GM23248 (cell line): ENCODE results near the gene SAP30BP.

Experiments
- EZH2 ChIP-seq: fragments of 200-600 bp; sonication (generic); IDR thresholded peaks from 2 replicates; pipeline ENCODE4 v1.6.1; 2018; ENCODE audit warnings: antibody characterized with exemption, mild to moderate bottlenecking; ENCODE audit not compliant: insufficient read depth, poor library complexity, severe bottlenecking
- EZH2phosphoT487 ChIP-seq: fragments of 200-600 bp; sonication (generic); IDR thresholded peaks from 2 replicates; pipeline ENCODE4 v1.6.1; 2018; ENCODE audit warnings: antibody characterized with exemption, moderate library complexity, mild to moderate bottlenecking, low read depth; ENCODE audit not compliant: insufficient read depth

DNA sequence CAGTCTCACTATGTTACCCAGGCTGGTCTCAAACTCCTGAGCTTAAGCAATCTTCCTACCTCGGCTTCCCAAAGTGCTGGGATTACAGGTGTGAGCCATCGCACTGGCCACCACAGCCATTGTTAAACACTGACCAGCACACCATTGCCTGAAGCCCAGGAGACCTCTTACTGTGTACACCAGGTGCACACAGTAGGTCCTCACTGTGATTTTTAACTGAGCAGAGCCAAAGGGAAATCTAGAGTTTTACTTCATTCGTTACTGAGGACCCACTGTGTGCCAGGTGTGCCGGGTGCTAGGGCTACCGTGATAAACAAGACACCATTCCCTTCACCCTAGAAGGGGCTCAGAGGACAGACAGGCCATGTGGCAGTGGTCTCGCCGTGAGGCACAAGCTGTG, 58.4 kb downstream of the SAP30BP start:
- no peak for TF ChIP-seq EZH2
- no peak for TF ChIP-seq EZH2phosphoT487
